GM12878 (cell line): ENCODE measurements around the gene LONP1.

ENCODE experiments used
- ATF3 ChIP-seq: IDR thresholded peaks from 2 replicates; pipeline ENCODE4 v1.6.1; 2011; ENCODE audit warnings: low read depth, mild to moderate bottlenecking, low read length, moderate library complexity, borderline replicate concordance; ENCODE audit errors: extremely low read depth
- BCLAF1 ChIP-seq: fragments of 450-650 bp; IDR thresholded peaks from 2 replicates; pipeline ENCODE4 v1.6.1; 2017; ENCODE audit warnings: antibody characterized with exemption, mild to moderate bottlenecking, moderate library complexity
- CHD4 ChIP-seq: fragments of 200-600 bp; sonication (generic); IDR thresholded peaks from 2 replicates; pipeline ENCODE4 v1.6.1; 2016; ENCODE audit warnings: mild to moderate bottlenecking
- ELK1 ChIP-seq: IDR thresholded peaks from 2 replicates; pipeline ENCODE4 v1.6.1; 2012; ENCODE audit warnings: low read depth, low read length, improper control_type of control experiment
- EZH2 ChIP-seq: IDR thresholded peaks from 2 replicates; pipeline ENCODE4 v1.6.1; 2012; ENCODE audit warnings: low read depth, mild to moderate bottlenecking, control low read depth, inconsistent platforms, low read length, borderline replicate concordance; ENCODE audit not compliant: control insufficient read depth
- HDAC2 ChIP-seq: fragments of 200-600 bp; sonication (generic); IDR thresholded peaks from 2 replicates; pipeline ENCODE4 v1.6.1; 2017
- JUNB ChIP-seq: IDR thresholded peaks from 2 replicates; pipeline ENCODE4 v1.6.1; 2016; ENCODE audit warnings: antibody characterized with exemption, mild to moderate bottlenecking
- MYC ChIP-seq: IDR thresholded peaks from 2 replicates; pipeline ENCODE4 v1.6.1; 2011; ENCODE audit warnings: mild to moderate bottlenecking, low read length, moderate library complexity, inconsistent platforms; ENCODE audit not compliant: insufficient read depth, insufficient replicate concordance, insufficient read length, severe bottlenecking
- POLR2A ChIP-seq: IDR thresholded peaks from 2 replicates; pipeline ENCODE4 v1.6.1; 2011; ENCODE audit warnings: low read depth, mild to moderate bottlenecking, low read length
- TCF12 ChIP-seq: IDR thresholded peaks from 2 replicates; pipeline ENCODE4 v1.6.1; 2011; ENCODE audit warnings: low read depth, mild to moderate bottlenecking, low read length
- TF ChIP-seq, protein P1 (sequence below), 3 experiments: IDR thresholded peaks in 2 of 3; conservative IDR thresholded peaks in 1 of 3; 2 replicates each; pipeline ENCODE4 v1.5.1; 2011; ENCODE audit warnings: low read depth in 3 of 3, low read length in 3 of 3, mild to moderate bottlenecking in 3 of 3, control low read depth in 2 of 3, moderate library complexity in 2 of 3, inconsistent platforms in 1 of 3, mixed read lengths in 1 of 3; ENCODE audit not compliant: control insufficient read depth in 2 of 3, insufficient read depth in 1 of 3; ENCODE audit errors: extremely low read depth in 1 of 3
- TF ChIP-seq, protein P2 (sequence below): IDR thresholded peaks from 2 replicates; pipeline ENCODE4 v1.6.1; 2011; ENCODE audit warnings: borderline replicate concordance, low read depth, mild to moderate bottlenecking, moderate library complexity, mixed read lengths, low read length; ENCODE audit not compliant: insufficient read depth; ENCODE audit errors: extremely low read length

- TF ChIP-seq POLR2A = no peak
- TF ChIP-seq, protein P1, sequence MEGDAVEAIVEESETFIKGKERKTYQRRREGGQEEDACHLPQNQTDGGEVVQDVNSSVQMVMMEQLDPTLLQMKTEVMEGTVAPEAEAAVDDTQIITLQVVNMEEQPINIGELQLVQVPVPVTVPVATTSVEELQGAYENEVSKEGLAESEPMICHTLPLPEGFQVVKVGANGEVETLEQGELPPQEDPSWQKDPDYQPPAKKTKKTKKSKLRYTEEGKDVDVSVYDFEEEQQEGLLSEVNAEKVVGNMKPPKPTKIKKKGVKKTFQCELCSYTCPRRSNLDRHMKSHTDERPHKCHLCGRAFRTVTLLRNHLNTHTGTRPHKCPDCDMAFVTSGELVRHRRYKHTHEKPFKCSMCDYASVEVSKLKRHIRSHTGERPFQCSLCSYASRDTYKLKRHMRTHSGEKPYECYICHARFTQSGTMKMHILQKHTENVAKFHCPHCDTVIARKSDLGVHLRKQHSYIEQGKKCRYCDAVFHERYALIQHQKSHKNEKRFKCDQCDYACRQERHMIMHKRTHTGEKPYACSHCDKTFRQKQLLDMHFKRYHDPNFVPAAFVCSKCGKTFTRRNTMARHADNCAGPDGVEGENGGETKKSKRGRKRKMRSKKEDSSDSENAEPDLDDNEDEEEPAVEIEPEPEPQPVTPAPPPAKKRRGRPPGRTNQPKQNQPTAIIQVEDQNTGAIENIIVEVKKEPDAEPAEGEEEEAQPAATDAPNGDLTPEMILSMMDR (IDR thresholded peaks at IDR 0.05 in 2 of 3, conservative IDR thresholded peaks at IDR 0.05 in 1 of 3; ENCODE audit: control insufficient read depth in 2 of 3, extremely low read depth in 1 of 3, insufficient read depth in 1 of 3, low read depth in 3 of 3, low read length in 3 of 3) = no peak
- no peak for TF ChIP-seq JUNB
- no peak for TF ChIP-seq ATF3
- TF ChIP-seq MYC = no peak
- TF ChIP-seq, protein P2, sequence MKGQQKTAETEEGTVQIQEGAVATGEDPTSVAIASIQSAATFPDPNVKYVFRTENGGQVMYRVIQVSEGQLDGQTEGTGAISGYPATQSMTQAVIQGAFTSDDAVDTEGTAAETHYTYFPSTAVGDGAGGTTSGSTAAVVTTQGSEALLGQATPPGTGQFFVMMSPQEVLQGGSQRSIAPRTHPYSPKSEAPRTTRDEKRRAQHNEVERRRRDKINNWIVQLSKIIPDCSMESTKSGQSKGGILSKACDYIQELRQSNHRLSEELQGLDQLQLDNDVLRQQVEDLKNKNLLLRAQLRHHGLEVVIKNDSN = no peak
- no peak for TF ChIP-seq CHD4
- no peak for TF ChIP-seq ELK1
- no peak for TF ChIP-seq HDAC2
- TF ChIP-seq EZH2 = no peak
- TF ChIP-seq BCLAF1 = no peak
- no peak for TF ChIP-seq TCF12
Observed at GRCh38 chr19:5680084-5680436, 39.9 kb downstream of the LONP1 start.
